GM12878 (cell line): Measurements from ENCODE around the gene TESK2. TPM values are rescaled to one million over a fixed set of nuclear protein-coding genes. Genes with fewer than 3 reads are reported as not detected.

ENCODE experiments used
- ATAC-seq: fragments of 200-7000 bp; cut with Tn5 transposase; 3 replicates; pipeline ENCODE4 v1.9.1; 2020; ENCODE audit warnings: mild to moderate bottlenecking, moderate library complexity
- BruUV-seq: library from RNA; stranded (reverse); fragments of 400-500 nt; replicated peaks from 2 replicates; lab custom pipeline; 2021; lab: Mats Ljungman, UMichigan
- CTCF ChIA-PET: fragments of 300-600 bp; sonication (Branson Sonifier 250); formaldehyde crosslinking; extraction: SDS; loops from one replicate; lab custom pipeline; 2021; ENCODE audit warnings: inconsistent platforms; lab: Yijun Ruan, JAX
- POLR2A ChIA-PET: fragments of 350-600 bp; formaldehyde crosslinking; extraction: SDS; loops from one replicate; lab custom pipeline; 2021; ENCODE audit warnings: inconsistent platforms; lab: Charles Lee
- RAD21 ChIA-PET: fragments of 300-600 bp; sonication (Branson Sonifier 250); formaldehyde crosslinking; loops from one replicate; lab custom pipeline; 2023; ENCODE audit warnings: antibody characterized with exemption; ENCODE audit not compliant: unreplicated experiment; lab: Charles Lee
- SMC1A ChIA-PET: fragments of 300-600 bp; sonication (Branson Sonifier 250); formaldehyde crosslinking; loops from one replicate; lab custom pipeline; 2023; ENCODE audit not compliant: unreplicated experiment, uncharacterized antibody; lab: Charles Lee
- DNase-seq: peaks from one replicate; pipeline ENCODE4 v3.0.0-alpha.2; 2011; ENCODE audit warnings: low read depth, low spot score
- FAIRE-seq: peaks from 3 replicates; lab custom pipeline; 2011; peaks lifted over from hg19 to GRCh38; lab: Jason Lieb, UNC
- H2AFZ ChIP-seq: 2 replicates; pipeline ENCODE4 v1.6.0; 2011; ENCODE audit warnings: low read depth, low read length, control low read depth; ENCODE audit not compliant: control insufficient read depth
- H3K27ac ChIP-seq: 2 replicates; pipeline ENCODE4 v1.5.1; 2011; ENCODE audit warnings: control low read depth; ENCODE audit not compliant: control insufficient read depth, insufficient read depth
- H3K27me3 ChIP-seq, 2 experiments: replicated peaks in 1 of 2; 2 replicates each; pipeline versions ENCODE4 v1.6.0 to v1.6.1; 2011; ENCODE audit warnings: low read length in 1 of 2; ENCODE audit not compliant: control insufficient read depth in 2 of 2, insufficient read depth in 2 of 2
- H3K36me3 ChIP-seq, 2 experiments: 2 replicates each; pipeline ENCODE4 v1.5.1; 2011; ENCODE audit warnings: low read length in 1 of 2; ENCODE audit not compliant: control insufficient read depth in 2 of 2, insufficient read depth in 2 of 2
- H3K4me1 ChIP-seq: 2 replicates; pipeline ENCODE4 v1.6.1; 2011; ENCODE audit warnings: mild to moderate bottlenecking, low read length, moderate library complexity, mixed read lengths; ENCODE audit not compliant: control insufficient read depth, insufficient read depth
- H3K4me2 ChIP-seq: 2 replicates; pipeline ENCODE4 v1.6.0; 2011; ENCODE audit warnings: control low read depth; ENCODE audit not compliant: control insufficient read depth, insufficient read depth
- H3K4me3 ChIP-seq: fragments of 200-600 bp; sonication (generic); 2 replicates; pipeline ENCODE4 v1.5.1; 2016
- H3K79me2 ChIP-seq: 2 replicates; pipeline ENCODE4 v1.6.0; 2011; ENCODE audit warnings: low read length; ENCODE audit not compliant: control insufficient read depth, insufficient read depth
- H3K9ac ChIP-seq: 2 replicates; pipeline ENCODE4 v1.8.0; 2011; ENCODE audit warnings: low read length, control low read depth, mixed read lengths; ENCODE audit not compliant: control insufficient read depth, insufficient read depth
- H3K9me3 ChIP-seq: replicated peaks from 3 replicates; pipeline ENCODE4 v1.5.1; 2011; ENCODE audit warnings: mild to moderate bottlenecking, low read length; ENCODE audit not compliant: control insufficient read depth, insufficient read depth
- H4K20me1 ChIP-seq: 2 replicates; pipeline ENCODE4 v1.6.0; 2011; ENCODE audit not compliant: control insufficient read depth, insufficient read depth
- ATF7 ChIP-seq: fragments of 450-650 bp; IDR thresholded peaks from 2 replicates; pipeline ENCODE4 v1.6.1; 2016; ENCODE audit warnings: low read depth, mild to moderate bottlenecking
- BCL11A ChIP-seq: IDR thresholded peaks from 2 replicates; pipeline ENCODE4 v1.6.1; 2011; ENCODE audit warnings: low read depth, low read length
- BHLHE40 ChIP-seq, 2 experiments: fragments of 450-650 bp in 1 of 2; IDR thresholded peaks; 2 replicates each; pipeline ENCODE4 v1.6.1; 2011 to 2017; ENCODE audit warnings: low read depth in 2 of 2, borderline replicate concordance in 1 of 2, improper control_type of control experiment in 1 of 2, low read length in 1 of 2, mild to moderate bottlenecking in 1 of 2
- CBX3 ChIP-seq: fragments of 200-600 bp; sonication (generic); IDR thresholded peaks from 2 replicates; pipeline ENCODE4 v1.6.1; 2016; ENCODE audit warnings: low read depth, borderline replicate concordance
- EED ChIP-seq: sonication (generic); IDR thresholded peaks from 2 replicates; pipeline ENCODE4 v1.6.1; 2016; ENCODE audit warnings: antibody characterized with exemption, low read depth
- EP300 ChIP-seq, 2 experiments: fragments of 150-350 bp in 1 of 2; IDR thresholded peaks; 2 replicates each; pipeline ENCODE4 v1.6.1; 2011 to 2012; ENCODE audit warnings: low read depth in 2 of 2, low read length in 2 of 2, borderline replicate concordance in 1 of 2, improper control_type of control experiment in 1 of 2, inconsistent platforms in 1 of 2; ENCODE audit not compliant: control insufficient read depth in 1 of 2
- JUNB ChIP-seq: IDR thresholded peaks from 2 replicates; pipeline ENCODE4 v1.6.1; 2016; ENCODE audit warnings: antibody characterized with exemption, mild to moderate bottlenecking
- LARP7 ChIP-seq: fragments of 450-650 bp; IDR thresholded peaks from 2 replicates; pipeline ENCODE4 v1.6.1; 2017; ENCODE audit warnings: mild to moderate bottlenecking
- MEF2A ChIP-seq: IDR thresholded peaks from 2 replicates; pipeline ENCODE4 v1.6.1; 2011; ENCODE audit warnings: low read depth, mild to moderate bottlenecking, low read length, moderate library complexity; ENCODE audit not compliant: insufficient read depth
- PKNOX1 ChIP-seq: fragments of 450-650 bp; IDR thresholded peaks from 2 replicates; pipeline ENCODE4 v1.6.1; 2016; ENCODE audit warnings: mild to moderate bottlenecking
- PML ChIP-seq: IDR thresholded peaks from 2 replicates; pipeline ENCODE4 v1.6.1; 2012; ENCODE audit warnings: low read length, inconsistent platforms
- POLR2A ChIP-seq: IDR thresholded peaks from 2 replicates; pipeline ENCODE4 v1.6.1; 2011; ENCODE audit warnings: low read depth, mild to moderate bottlenecking, low read length
- POU2F2 ChIP-seq: IDR thresholded peaks from 3 replicates; pipeline ENCODE4 v1.6.1; 2011; ENCODE audit warnings: low read depth, mild to moderate bottlenecking, low read length, borderline replicate concordance
- RB1 ChIP-seq: fragments of 450-650 bp; formaldehyde crosslinking; IDR thresholded peaks from 2 replicates; pipeline ENCODE4 v1.6.1; 2017; ENCODE audit warnings: mild to moderate bottlenecking, borderline replicate concordance
- SMC3 ChIP-seq: IDR thresholded peaks from 2 replicates; pipeline ENCODE4 v1.6.1; 2011; ENCODE audit warnings: low read length, improper control_type of control experiment, borderline replicate concordance
- SPI1 ChIP-seq: IDR thresholded peaks from 2 replicates; pipeline ENCODE4 v1.6.1; 2011; ENCODE audit warnings: low read depth, mild to moderate bottlenecking, low read length, moderate library complexity, borderline replicate concordance; ENCODE audit not compliant: insufficient read depth
- SREBF2 ChIP-seq: IDR thresholded peaks from 2 replicates; pipeline ENCODE4 v1.6.1; 2012; ENCODE audit warnings: mild to moderate bottlenecking, low read length
- ZBED1 ChIP-seq: IDR thresholded peaks from 2 replicates; pipeline ENCODE4 v1.6.1; 2016; ENCODE audit warnings: borderline replicate concordance
- WGBS: methylation state at CpG from one replicate; pipeline ENCODE4 v1.1.6; 2016; ENCODE audit warnings: low lambda C conversion rate; ENCODE audit not compliant: insufficient replicate concordance, insufficient coverage; ENCODE audit errors: missing lambda C conversion rate; 5-methylcytosine and 5-hydroxymethylcytosine counted together
- in situ Hi-C: fragments of 300-500 bp; cut with MboI; formaldehyde crosslinking; loops from 9 replicates; pipeline ENCODE4 v1.14.3; 2018; ENCODE audit warnings: mixed read lengths
- intact Hi-C: fragments of 100-400 bp; cut with micrococcal nuclease; formaldehyde crosslinking; loops from one replicate; pipeline ENCODE4 v1.14.2; 2022; ENCODE audit not compliant: unreplicated experiment
- polyA plus RNA-seq, 11 experiments: library from polyadenylated mRNA; depleted of rRNA in 4 of 11; unstranded in 6 of 11; stranded (reverse) in 5 of 11; fragments of >200 nt; fragmentation: Nextera tagmentation in 4 of 11; fragmentation: Illumina TruSeq in 1 of 11; extraction: Ambion mirVana in 4 of 11; extraction: Trizol in 1 of 11; gene quantifications; 1 replicate in 1 of 11; 2 replicates in 10 of 11; pipeline versions ENCODE4 v1.2.1 to v1.2.3, GENCODE V29; 2011 to 2016; ENCODE audit warnings: inconsistent platforms in 2 of 11, missing spikeins in 2 of 11, low read depth in 1 of 11
- total RNA-seq, 4 experiments: library from RNA; depleted of rRNA in 3 of 4; stranded (reverse); fragments of >200 nt in 3 of 4; fragmentation: Illumina TruSeq in 1 of 4; extraction: Trizol in 1 of 4; gene quantifications; 2 replicates each; pipeline versions ENCODE4 v1.2.1 to v1.2.3, GENCODE V29; 2013 to 2021
- TF ChIP-seq, protein P1 (sequence below): IDR thresholded peaks from 2 replicates; pipeline ENCODE4 v1.6.1; 2011; ENCODE audit warnings: low read depth, mild to moderate bottlenecking, low read length, moderate library complexity, borderline replicate concordance; ENCODE audit errors: extremely low read depth
- TF ChIP-seq, protein P2 (sequence below): IDR thresholded peaks from 2 replicates; pipeline ENCODE4 v1.6.1; 2011; ENCODE audit warnings: mild to moderate bottlenecking, low read depth, low read length, moderate library complexity; ENCODE audit not compliant: insufficient replicate concordance

TESK2 gene
- total and polyA plus RNA-seq, 10 of the 15 experiments (the other 5 are each of a cell fraction or from before 2014, with no cell fraction given) = 2.2 to 10.0 (median 5.7) TPM

- ChIA-PET CTCF (interaction anchor here (0.6 to 1.4 kb wide), 13 partner anchors 12 to 1103 kb away, joined by 3 to 8 read pairs (median 3); no protein-coding TSS in a partner anchor), POLR2A (interaction anchor here (0.5 to 1.8 kb wide), 11 partner anchors 18 to 913 kb away, joined by 3 to 12 read pairs (median 4); partner anchors contain the start of gene TESK2), SMC1A (interaction anchor here (0.6 to 3.9 kb wide), 13 partner anchors 13 to 420 kb away, joined by 3 to 24 read pairs (median 3); partner anchors contain the start of gene TESK2), RAD21 (interaction anchor here (0.6 to 1.4 kb wide), 11 partner anchors 15 to 935 kb away, joined by 3 to 6 read pairs (median 3); partner anchors contain the start of genes MUTYH, TESK2 and TOE1)
- Histone ChIP-seq H3K4me1 (peaks cover 22% of the 10 kb centered on the region), H3K9me3 (no peaks in the 10 kb centered on the region), H3K4me3 (no peak overlapping the region), H2AFZ (peak overlapping the region; percentile 74), H3K79me2 (no peaks in the 10 kb centered on the region), H3K4me2 (peak overlapping the region; percentile 93), H3K27me3 (no peaks in the 10 kb centered on the region), H4K20me1 (no peaks in the 10 kb centered on the region), H3K9ac (peak overlapping the region; percentile 74), H3K36me3 (no peaks in the 10 kb centered on the region), H3K27ac (peak overlapping the region; percentile 90)
- intact Hi-C loops (no loop called here), in situ Hi-C loops (no loop called here)
- WGBS = 2% methylated on average over 5 of the region's 6 CpGs
- ATAC-seq (peak; percentile 94), DNase-seq (peak; percentile 49), FAIRE-seq (peak; percentile 13)
- no TSS peak for BruUV-seq
- TF ChIP-seq LARP7 = no peak
- 0 out of 2 replicates have a peak, but pooled peaks have one; percentile 52 for TF ChIP-seq ATF7
- 0 out of 2 replicates have a peak, but pooled peaks have one; percentile 15 for TF ChIP-seq SMC3
- no peak for TF ChIP-seq PML
- TF ChIP-seq BCL11A = no peak
- TF ChIP-seq MEF2A = peak; percentile 81
- peak; percentile 18; the same call in 1 of the 2 replicates for TF ChIP-seq PKNOX1
- TF ChIP-seq RB1 = no peak
- TF ChIP-seq, protein P1, sequence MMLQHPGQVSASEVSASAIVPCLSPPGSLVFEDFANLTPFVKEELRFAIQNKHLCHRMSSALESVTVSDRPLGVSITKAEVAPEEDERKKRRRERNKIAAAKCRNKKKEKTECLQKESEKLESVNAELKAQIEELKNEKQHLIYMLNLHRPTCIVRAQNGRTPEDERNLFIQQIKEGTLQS = no peak
- peak; percentile 57 for TF ChIP-seq JUNB
- TF ChIP-seq POU2F2 = no peak
- TF ChIP-seq EP300 (IDR thresholded peaks at IDR 0.05; ENCODE audit: borderline replicate concordance in 1 of 2, control insufficient read depth in 1 of 2, low read depth in 2 of 2, low read length in 2 of 2) = 0 out of 4 replicates have a peak, but pooled peaks of 1 of the 2 experiments have one; percentile 9
- TF ChIP-seq SREBF2 = no peak
- 0 out of 2 replicates have a peak, but pooled peaks have one; percentile 29 for TF ChIP-seq POLR2A
- peak in 1 of 2 experiments; percentile 54; a peak in 2 of 4 replicates for TF ChIP-seq BHLHE40 (IDR thresholded peaks at IDR 0.05; ENCODE audit: borderline replicate concordance in 1 of 2, low read depth in 2 of 2, low read length in 1 of 2)
- TF ChIP-seq CBX3 = no peak
- TF ChIP-seq, protein P2, sequence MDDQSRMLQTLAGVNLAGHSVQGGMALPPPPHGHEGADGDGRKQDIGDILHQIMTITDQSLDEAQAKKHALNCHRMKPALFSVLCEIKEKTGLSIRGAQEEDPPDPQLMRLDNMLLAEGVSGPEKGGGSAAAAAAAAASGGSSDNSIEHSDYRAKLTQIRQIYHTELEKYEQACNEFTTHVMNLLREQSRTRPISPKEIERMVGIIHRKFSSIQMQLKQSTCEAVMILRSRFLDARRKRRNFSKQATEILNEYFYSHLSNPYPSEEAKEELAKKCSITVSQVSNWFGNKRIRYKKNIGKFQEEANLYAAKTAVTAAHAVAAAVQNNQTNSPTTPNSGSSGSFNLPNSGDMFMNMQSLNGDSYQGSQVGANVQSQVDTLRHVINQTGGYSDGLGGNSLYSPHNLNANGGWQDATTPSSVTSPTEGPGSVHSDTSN = no peak
- TF ChIP-seq ZBED1 = peak; percentile 35; the same call in 1 of the 2 replicates
- no peak for TF ChIP-seq SPI1
- no peak for TF ChIP-seq EED
These were observed 97.2 kb downstream of the TESK2 start for GRCh38 chr1:45393718-45394302.
